ENCODE measurements around the gene ITSN2.

DNA sequence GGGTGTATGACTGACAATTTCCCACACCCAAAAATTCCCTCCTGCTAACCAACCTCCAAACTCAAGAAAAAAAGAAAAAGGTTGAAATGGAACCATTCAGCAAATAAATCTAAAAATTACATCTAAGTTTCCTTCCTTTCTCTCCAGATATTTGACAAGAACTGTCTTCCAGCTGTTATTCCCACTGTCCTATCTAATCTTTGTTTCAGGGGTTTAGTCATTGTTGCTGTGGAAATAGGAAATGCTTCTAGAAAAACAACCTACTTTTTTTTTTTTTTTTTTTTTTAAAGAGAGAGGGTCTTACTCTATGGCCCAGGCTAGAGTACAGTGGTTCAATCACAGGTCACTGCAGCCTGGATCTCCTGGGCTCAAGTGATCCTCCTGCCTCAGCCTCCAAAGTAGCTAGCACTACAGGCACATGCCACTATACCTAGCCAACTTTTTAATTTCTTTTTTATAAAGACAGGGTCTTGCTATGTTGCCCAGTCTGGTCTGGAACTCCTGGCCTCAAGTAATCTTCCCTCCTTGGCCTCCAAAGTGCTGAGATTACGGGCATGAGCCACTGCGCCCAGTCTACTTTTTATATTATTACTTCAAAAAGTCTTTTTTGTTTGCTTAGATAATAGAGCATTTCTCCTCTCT lies 88.1 kb downstream of the ITSN2 start:
- TF ChIP-seq POLR2A (IDR thresholded peaks at IDR 0.05; ENCODE audit: low read length) (no peak), GATA1 (IDR thresholded peaks at IDR 0.05; ENCODE audit: low read depth, low read length) (no peak)
